Cardiac septum (tissue), 1 donor: Measurements from ENCODE around the gene SUCLG2. TPM values are rescaled to one million over a fixed set of nuclear protein-coding genes. Genes with fewer than 3 reads are reported as not detected.

Experiments
- DNase-seq: peaks from one replicate; pipeline ENCODE4 v3.0.0-alpha.2; 2020; ENCODE audit warnings: low spot score
- intact Hi-C: fragments of 100-400 bp; cut with DNase I; formaldehyde crosslinking; loops from one replicate; pipeline ENCODE4 v1.14.0; 2022
- total RNA-seq: library from RNA; stranded (reverse); fragmentation: NEBNext Ultra II Directional; extraction: Animal tissue kit (Norgen Biotek cat#: 25700); gene quantifications from one replicate; pipeline ENCODE4 v1.2.1, GENCODE V29; 2021
- donor health status: DM: no; HTN: no; CAD: no.

The SUCLG2 gene
- total RNA-seq, 1 donor from 2014 or later, result 62.5 TPM

DNA sequence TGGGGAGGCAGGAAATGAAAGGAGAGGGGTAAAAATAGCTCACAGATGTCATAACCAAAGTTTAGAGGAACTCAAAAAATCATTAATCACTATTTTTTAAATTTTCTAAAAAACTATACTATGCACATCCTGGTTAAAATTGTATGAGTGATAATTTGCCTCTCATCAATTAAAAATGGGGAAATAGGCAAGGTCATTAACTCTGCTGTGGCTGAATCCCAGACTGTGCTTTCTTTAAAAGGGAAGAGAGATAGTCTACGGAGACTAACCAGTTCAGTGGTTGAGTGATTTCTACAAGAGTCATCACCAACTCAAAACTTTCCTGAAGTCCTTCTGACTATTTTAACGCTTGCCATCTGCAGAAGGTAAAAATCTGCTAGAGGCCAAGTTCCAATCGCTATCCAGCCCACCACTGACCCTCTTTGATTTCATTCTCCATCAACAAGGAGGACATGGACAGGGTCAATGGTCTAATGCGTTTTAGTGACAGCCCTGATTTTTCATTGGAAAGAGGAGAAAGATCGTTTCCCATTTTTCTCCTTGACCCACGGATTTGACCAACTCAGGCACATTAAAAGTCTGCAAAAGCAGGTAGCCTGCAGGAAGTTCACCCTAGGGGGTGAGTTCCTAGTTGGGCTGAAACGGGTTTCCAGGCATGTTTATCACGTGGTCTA lies 850 bp downstream of the SUCLG2 start:
- intact Hi-C loops, result loop anchor here (10.0 kb wide), 1 partner anchor 659 kb away; the partner anchor contains the start of gene KBTBD8
- no peak for DNase-seq

- intact Hi-C loops, result loop anchor here (10.0 kb wide), 1 partner anchor 655 kb away; the partner anchor contains the start of gene KBTBD8
Observed at GRCh38 chr3:67650084-67650483, 4.3 kb downstream of the SUCLG2 start.

GRCh38 chr3:67649681-67650080 lies 4.7 kb downstream of the SUCLG2 start:
- intact Hi-C loops, result loop anchor here (10.0 kb wide), 1 partner anchor 655 kb away; the partner anchor contains the start of gene KBTBD8
- DNase-seq, result no peak

More at GRCh38 chr3:67650084-67650483, 4.3 kb downstream of the SUCLG2 start:
- DNase-seq, result no peak

DNA sequence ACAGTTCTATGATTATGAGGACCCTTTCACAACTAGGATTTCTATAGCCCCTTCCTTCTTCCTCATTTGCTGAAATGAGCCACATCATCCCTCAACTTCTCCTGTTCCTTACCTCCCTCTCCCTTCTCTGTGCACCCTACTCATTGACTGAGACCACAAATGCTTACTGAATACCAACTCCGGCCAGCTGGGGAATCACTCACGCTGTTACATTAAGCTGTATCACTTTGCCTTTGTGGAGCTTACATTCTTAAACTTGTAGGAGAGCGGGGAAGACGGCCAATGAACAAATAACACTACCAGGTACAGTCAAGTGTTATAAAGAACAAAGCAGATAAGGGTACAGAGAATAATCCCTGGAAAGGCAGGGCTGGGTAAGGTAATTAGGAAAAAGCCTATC lies 5.7 kb downstream of the SUCLG2 start:
- DNase-seq, result no peak
- intact Hi-C loops, result no loop called here

GRCh38 chr3:67648229-67648628 lies 6.2 kb downstream of the SUCLG2 start:
- intact Hi-C loops, result no loop called here
- DNase-seq, result no peak

- DNase-seq, result no peak
- intact Hi-C loops, result no loop called here
Observed at GRCh38 chr3:67647390-67647878, 7.0 kb downstream of the SUCLG2 start.

GRCh38 chr3:67646586-67647234 lies 7.7 kb downstream of the SUCLG2 start:
- DNase-seq, result no peak
- intact Hi-C loops, result no loop called here

- DNase-seq, result no peak
- intact Hi-C loops, result no loop called here
Observed at GRCh38 chr3:67644827-67645226, 9.6 kb downstream of the SUCLG2 start.

DNA sequence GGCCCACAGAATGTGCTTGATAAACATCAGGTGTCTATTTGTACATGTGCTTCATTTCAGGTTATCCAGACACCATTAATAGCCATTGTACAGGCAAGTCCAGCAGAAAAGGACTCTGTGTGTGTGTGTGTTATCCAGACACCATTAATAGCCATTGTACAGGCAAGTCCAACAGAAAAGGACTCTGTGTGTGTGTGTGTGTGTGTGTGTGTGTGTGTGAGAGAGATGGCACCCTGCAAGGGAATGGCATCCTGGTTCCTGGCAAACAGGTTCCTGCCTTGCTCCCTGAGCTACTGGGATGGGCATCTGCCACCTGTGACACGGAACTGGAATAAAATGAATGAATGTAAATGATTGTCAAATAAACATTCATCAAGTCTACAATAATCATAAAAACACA lies 11.7 kb downstream of the SUCLG2 start:
- intact Hi-C loops, result no loop called here
- DNase-seq, result no peak

GRCh38 chr3:67642190-67642589 lies 12.2 kb downstream of the SUCLG2 start:
- intact Hi-C loops, result no loop called here

DNA sequence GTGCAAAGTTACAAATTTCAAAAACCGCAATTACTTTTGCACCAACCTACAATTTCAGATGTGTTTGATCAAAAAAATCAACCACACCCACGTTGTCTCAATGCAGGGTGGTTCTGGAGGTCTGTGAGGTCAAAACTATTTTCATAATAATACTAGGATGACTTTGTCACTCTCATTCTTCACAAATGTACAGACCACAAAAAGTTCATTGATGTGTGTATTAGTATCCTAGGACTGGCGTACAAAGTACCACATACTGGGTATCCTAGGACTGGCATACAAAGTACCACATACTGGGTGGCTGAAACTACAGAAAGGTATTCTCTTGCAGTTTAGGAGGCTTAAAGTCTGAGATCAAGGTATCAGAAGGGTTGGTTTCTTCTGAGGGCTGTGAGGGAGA lies 13.0 kb downstream of the SUCLG2 start:
- DNase-seq, result no peak
- intact Hi-C loops, result no loop called here

More at GRCh38 chr3:67642190-67642589, 12.2 kb downstream of the SUCLG2 start:
- DNase-seq, result no peak

DNA sequence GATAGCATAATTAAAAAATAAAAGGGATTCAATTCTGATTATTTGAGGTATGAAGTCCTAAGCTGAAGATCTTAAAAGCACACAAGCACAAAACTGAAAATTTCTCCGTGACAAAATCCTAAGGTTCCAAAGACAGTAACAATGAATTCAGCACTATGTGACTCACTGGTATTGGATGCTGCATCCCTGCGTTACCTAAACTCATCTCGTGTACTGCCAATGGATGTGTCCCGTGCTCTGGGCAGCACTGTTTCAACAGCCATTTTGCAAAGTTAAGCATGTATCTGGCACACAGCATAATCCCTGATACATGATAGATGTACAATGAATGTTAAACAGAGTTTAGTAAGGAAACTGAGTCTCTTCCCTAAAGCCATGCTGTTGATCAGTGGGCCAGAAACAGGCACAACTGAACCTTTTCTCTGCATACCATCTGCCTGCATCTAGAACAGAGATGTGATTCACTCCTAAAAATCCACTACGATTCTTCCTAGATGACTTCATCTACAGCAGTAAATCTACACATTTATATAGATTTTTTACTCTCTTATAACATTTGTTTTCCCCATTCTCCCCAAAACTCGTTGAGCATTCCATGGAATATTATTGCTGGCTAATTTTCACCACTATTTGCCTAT lies 14.3 kb downstream of the SUCLG2 start:
- no peak for DNase-seq
- intact Hi-C loops, result no loop called here

DNA sequence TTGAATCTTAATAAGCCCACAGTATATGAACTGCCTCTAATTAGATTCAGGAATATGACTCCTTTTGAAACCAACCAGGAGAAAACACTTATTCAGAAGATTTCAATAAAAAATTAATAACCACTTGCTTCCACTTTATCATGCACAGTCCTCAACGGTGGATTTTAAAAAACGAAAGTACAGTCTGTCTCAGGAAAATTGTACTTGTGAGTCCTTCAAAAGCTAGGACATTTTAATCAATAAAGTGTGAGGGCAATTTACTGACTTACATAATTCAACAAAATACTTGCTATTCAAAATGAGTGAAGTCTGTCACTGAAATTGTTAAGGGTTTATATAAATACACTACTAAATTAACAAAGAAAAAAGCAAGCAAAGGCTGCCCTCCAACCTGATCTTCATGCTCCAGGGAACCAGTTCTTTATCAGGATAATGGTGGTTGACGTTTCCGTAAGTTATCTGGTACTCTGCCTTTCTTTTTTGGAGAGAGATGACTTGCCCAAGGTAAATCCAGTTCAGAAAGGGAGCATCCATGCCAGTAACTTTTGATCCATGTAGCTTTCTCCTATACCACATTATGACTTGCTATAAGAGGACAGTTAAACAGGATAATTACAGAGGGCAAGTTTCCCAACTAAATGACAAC lies 17.0 kb downstream of the SUCLG2 start:
- intact Hi-C loops, result no loop called here
- DNase-seq, result no peak

GRCh38 chr3:67635806-67636205 lies 18.6 kb downstream of the SUCLG2 start:
- intact Hi-C loops, result no loop called here
- DNase-seq, result no peak

DNA sequence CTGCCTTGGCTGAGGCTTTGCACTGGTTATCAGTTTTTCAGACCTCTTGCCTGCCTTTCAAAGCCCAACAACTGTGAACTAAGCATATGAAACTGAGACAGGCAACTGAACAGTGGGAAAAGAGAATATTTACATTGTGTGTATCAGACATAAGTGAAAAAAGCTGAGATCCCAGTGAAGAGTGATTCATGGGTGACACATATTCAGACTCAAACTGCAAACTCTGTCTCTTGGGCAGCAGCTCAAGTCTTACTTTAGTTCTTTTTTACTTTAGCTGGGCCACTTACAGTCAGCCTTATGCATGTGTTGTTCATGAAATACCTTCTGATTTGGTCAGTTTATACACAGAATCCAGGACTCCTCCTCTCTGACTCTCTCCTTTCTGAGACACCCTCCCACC lies 19.2 kb downstream of the SUCLG2 start:
- DNase-seq, result no peak
- intact Hi-C loops, result no loop called here

DNA sequence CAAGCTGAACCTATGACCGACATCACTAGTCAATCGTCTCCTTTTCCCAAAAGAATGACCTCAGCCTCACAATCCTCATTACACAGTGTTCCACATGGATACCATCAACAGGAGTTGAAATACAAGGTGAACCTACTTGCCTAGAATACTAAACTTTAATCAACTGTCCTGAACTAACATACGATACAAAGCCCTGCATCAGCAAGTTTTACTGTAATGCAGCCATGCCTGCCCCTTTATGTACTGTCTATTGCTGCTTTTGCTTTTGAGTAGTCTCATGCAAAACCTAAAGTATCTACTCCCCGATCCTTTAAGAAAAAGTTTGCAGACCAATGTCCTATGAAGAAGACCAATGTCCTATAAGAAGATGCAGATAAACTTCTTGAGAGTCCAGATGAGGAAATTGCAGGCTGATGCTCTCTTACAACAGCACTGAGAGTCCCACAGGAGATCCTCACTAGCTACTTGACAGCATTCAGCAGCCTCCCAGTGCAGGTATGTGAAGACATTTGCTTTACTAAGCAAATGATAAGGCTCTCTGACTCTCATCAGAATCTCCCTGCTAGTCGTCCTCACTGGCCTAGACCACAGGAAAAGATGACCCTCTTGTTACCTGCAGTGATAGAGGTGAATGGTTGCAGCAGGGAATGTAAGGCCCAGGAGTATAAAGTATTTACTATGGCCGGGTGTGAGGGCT lies 23.6 kb downstream of the SUCLG2 start:
- intact Hi-C loops, result no loop called here
- DNase-seq, result no peak

DNA sequence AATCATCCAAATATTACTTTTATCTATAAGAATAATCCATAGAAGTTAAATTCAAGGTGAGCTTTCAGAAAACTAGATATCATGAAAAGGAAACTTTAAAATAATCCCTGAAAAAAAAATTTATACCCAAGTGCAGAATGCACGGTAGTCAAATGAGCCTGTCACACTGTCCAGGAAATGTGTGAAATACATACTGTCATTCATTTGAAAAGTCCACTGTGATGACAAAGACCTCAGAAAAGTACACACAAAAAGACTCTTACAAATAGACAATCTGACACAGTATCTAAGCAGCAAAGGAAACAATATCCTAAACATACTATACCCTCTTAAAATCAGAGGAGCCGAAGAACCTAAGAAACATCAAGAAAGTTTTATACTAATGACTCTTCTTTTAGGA lies 29.7 kb downstream of the SUCLG2 start:
- intact Hi-C loops, result no loop called here
- DNase-seq, result no peak

- no peak for DNase-seq
- intact Hi-C loops, result no loop called here
Observed at GRCh38 chr3:67624078-67624477, 30.3 kb downstream of the SUCLG2 start.

DNA sequence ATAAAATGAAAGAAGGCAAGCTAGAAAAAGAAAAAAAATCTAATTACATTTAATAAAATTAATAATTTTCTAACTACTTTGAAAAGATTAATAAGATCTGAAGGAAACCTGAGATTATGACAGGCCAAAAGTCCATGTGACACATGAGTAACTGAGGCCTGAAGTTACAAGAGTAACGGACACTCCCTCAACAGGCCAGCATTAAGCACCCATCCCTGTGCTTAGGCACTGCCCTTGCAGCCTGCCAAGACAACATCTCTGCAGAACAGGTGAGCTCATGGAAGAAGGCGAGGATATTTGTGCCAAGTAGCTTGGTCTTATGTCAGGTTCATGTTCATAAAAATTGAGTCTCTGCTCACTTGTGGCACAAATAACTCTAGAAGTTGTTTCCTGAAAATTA lies 31.8 kb downstream of the SUCLG2 start:
- DNase-seq, result no peak
- intact Hi-C loops, result no loop called here

DNA sequence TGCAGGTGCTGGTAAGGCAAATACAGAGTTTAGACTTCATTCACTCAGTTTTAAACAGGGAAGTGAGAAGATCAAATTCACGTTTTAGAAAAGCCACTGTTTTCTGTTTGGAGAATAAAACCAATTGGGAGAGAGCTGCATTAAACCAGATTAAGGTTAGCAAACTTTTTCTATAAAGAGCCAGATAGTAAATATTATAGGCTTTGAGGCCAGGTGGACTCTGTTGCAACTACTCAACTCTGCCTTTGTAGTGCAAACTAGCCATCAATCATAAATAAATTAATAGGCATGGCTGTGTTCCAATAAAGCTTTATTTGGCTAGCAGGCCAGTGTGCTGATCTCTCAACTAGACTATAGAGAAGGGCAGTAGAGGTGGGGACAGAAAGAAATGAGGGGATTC lies 33.5 kb downstream of the SUCLG2 start:
- DNase-seq, result no peak
- intact Hi-C loops, result no loop called here
